GM21576 (cell line): ENCODE results near the gene ANP32E.
"Not testable (repeated sequence)": the region's sequence is repeated elsewhere in the genome, so short reads cannot be mapped to it uniquely, and the experiment has no call there.

Source experiments
- ATAC-seq: cut with Tn5 transposase; IDR thresholded peaks from one replicate; pipeline ENCODE4 v1.9.1; 2021; ENCODE audit warnings: mild to moderate bottlenecking, moderate library complexity; ENCODE audit not compliant: unreplicated experiment

ANP32E gene

DNA sequence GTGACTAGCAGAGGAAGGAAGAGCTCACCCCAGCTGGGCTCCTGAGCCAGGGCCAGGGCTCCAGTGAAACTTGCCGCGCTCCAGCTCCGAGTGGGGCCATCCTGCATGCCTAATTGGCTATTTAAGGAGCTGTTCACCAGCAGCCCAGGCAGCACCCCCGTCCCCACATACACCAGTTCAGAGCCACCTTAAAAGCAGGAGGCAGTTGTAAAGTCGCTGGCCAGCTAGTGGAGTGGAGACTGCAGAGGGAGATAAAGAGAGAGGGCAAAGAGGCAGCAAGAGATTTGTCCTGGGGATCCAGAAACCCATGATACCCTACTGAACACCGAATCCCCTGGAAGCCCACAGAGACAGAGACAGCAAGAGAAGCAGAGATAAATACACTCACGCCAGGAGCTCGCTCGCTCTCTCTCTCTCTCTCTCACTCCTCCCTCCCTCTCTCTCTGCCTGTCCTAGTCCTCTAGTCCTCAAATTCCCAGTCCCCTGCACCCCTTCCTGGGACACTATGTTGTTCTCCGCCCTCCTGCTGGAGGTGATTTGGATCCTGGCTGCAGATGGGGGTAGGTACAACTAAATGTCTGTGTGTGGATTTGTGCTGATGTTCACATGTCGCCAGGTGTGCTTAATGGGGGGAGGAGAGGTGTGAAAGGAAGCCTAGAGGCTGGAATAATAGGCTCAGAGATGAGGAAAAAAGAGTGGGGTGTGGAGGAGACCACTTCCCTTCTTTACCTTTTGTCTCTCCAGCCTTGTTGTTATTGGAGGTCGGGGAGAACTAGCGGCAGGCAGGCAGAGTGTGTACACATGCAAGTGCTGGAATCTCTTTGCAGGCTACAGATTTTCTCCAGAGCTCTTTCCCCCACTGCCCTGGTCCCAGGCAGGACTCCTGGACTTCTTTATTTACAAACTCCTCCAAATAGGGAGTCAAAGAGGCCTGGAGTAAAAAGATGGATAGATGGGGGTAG lies 22.0 kb upstream of the ANP32E start, which contains the start of gene CA14:
Gene CA14, plus strand, starts transcription at position 151 of the 962 bp plus-strand sequence. Its CDS starts 355 bp downstream, at position 506.
- ATAC-seq = no peak

GRCh38 chr1:150256554-150257341 lies 20.8 kb upstream of the ANP32E start:
- no peak for ATAC-seq

- no peak for ATAC-seq
Measured at GRCh38 chr1:150256198-150256553, 20.3 kb upstream of the ANP32E start.

DNA sequence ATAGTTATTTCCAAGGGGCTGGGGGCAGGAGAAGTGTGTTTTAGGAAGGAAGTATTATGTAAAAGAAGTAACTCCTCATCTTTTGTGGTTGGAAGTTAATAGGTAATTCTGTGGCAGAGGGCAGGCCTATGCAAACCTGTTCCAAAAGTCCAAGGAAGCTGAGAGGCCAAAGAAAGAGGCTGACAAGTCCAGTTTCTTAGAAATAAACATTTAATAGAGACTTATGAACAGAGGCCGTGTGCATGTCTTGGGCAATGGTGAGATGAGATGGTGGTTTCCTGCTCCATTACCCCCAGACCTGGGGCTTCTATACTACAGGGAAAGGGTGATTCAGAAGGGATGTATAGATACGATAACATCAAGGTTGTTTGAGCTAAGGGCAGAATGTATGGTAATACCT lies 14.0 kb upstream of the ANP32E start:
- no peak for ATAC-seq

- ATAC-seq = no peak
Measured at GRCh38 chr1:150243003-150243402, 7.1 kb upstream of the ANP32E start.

DNA sequence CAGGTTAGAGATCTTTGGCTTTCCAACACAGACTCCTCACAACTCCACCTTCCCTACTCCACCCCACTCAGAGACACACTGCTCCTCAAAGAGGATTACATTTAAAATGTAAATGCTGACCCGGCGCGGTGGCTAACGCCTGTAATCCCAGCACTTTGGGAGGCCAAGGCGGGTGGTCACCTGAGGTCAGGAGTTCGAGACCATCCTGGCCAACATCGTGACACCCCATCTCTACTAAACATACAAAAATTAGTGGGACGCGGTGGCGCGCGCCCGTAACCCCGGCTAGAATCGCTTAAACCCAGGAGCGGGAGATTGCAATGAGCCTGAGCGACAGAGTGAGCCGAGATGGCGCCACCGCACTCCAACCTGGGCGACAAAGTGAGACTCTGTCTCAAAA lies 1.8 kb upstream of the ANP32E start:
- ATAC-seq = no peak

DNA sequence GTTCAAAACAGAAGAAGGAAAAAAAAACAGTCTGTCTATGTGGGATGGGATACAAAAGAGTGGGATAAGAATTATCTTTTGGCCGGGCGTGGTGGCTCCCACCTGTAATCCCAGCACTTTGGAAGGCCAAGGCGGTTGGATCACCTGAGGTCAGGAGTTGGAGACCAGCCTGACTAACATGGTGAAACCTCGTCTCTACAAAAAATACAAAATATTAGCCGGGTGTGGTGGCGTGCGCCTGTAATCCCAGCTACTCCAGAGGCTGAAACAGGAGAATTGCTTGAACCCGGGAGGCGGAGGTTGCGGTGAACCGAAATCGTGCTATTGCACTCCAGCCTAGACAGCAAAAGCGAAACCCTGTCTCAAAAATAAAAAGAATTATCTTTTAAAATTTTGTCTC lies 1.3 kb upstream of the ANP32E start:
- not testable (repeated sequence) for ATAC-seq

- no peak for ATAC-seq
Measured at GRCh38 chr1:150236614-150237100, 745 bp upstream of the ANP32E start.

GRCh38 chr1:150235294-150235851 lies 539 bp downstream of the ANP32E start:
- no peak for ATAC-seq

- ATAC-seq = peak; percentile 36
Measured at GRCh38 chr1:150234566-150235293, 1.2 kb downstream of the ANP32E start.

- ATAC-seq = no peak
Measured at GRCh38 chr1:150234309-150234565, 1.7 kb downstream of the ANP32E start.

DNA sequence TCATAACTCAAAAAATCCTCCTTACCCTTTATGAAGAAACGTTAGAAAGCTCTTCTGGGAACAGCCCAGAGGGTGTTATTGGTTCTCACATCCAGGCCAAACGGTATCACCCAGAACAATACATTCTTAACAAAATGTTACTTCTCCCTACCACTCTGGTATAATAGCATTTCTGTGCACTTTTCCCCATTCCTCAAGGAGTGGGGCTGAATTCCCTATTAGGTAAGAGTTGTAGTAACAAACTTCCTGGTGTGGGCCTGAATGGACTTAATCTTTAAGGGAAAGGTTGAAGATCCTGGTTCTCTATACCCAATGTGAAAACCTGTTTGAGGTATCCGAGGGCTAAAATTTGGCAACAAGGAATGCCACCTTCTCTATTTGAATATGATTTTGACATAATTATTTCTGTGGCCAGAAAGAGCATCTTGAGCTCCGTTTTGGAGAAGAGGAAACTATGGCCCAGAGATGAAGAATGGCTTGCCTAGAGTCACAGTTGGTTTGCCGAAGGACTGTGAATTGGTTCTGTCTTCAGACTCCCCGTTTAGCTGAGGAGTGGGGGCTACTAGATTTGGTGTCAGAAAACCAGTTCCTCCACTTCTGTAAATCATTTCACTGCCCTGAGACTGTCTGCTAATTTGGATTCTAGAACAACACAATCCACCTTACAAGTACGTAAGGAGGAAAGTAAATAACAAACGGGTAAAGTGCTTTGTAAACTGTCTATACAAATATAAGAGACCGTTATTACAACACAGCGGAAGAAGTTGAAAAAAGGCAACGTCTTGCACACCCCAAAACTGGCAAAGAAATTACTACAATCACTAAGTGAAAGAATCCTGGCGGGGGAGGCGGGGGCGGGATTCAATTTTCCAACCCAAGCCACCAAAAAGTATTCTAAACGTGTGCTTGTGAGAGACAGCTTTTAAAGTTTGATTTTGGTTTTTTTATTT lies 2.3 kb downstream of the ANP32E start:
- ATAC-seq = no peak

GRCh38 chr1:150232921-150233320 lies 3.0 kb downstream of the ANP32E start:
- ATAC-seq = not testable (repeated sequence)

DNA sequence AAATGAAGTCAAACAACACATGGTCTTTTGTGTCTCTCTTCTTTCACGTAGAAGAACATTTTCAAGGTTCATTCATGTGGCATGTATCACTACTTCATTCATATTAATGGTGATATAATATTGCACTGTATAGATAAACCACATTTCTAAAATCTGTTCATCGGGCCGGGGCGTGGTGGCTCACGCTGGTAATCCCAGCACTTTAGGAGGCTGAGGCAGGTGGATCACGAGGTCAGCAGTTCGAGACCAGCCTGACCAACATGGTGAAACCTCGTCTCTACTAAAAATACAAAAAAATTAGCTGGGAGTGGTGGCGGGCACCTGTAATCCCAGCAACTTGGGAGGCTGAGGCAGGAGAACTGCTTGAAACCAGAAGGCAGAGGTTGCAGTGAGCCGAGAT lies 7.7 kb downstream of the ANP32E start:
- not testable (repeated sequence) for ATAC-seq

DNA sequence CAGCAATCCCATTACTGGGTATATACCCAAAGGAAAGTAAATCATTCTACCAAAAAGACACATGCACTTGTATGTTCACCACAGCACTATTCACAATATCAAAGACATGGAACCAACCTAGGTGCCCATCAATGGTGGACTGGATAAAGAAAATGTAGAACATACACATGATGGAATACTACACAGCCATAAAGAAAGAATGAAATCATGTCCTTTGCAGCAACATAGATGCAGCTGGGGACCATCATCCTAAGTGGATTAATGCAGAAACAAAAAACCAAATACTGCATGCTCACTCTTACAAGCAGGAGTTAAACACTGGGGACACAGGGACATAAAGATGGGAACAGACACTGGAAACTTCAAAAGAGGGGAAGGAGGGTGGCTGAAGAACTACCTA lies 8.7 kb downstream of the ANP32E start:
- ATAC-seq = no peak

DNA sequence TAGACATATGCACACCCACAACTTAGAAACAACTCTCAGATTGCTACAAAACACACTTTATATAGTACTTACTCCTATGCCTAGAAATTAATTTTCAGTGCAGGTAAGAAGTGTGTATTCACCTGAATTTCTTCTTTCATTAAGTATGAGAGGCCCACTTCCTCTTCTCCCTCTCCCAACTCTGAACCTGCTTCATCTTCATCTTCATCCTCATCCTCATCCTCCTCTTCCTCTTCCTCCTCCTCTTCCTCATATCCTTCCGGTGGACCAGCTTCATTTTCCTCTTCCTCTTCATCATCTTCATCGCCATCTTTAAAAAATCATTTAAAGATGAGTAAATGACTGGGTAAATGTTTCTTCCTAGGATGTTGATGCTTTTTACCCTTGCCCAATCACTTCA lies 9.4 kb downstream of the ANP32E start:
- ATAC-seq = no peak

DNA sequence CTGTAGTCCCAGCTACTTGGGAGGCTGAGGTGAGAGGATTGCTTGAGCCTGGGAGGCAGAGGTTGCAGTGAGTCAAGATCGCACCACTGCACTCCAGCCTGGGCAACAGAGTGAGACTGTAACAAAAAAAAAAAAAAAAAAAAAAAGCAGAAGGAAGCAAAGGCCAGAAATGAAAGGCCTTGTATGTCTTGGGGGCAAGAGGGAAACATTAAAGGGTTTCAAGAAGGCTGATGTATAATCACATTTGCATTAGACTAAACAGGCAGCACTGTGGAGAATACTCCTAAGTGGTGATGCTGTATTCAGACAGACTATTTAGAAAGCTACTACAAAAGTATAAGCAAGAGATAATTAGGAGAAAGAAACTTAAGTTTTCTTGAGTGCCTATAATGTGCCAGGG lies 10.4 kb downstream of the ANP32E start:
- ATAC-seq = no peak

GRCh38 chr1:150224983-150225382 lies 10.9 kb downstream of the ANP32E start:
- no peak for ATAC-seq

DNA sequence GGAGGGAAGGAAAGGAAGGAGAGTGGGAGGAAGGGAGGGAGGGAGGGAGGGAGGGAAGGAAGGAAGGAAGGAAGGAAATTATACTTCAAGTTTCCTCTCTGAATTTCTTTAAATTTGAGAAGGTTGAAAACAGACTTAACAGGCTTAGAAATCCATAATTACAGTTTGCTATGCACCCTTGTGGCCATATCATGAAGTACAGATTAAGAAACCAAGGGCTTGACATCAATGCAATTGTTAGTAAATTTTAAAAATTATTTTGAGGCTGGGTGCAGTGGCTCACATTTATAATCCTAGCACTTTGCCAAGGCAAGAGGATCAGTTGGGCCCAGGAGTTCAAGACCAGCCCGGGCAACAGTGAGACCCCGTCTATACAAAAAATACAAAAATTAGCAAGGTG lies 14.4 kb downstream of the ANP32E start:
- ATAC-seq = no peak

- not testable (repeated sequence) for ATAC-seq
Measured at GRCh38 chr1:150215855-150216254, 20.1 kb downstream of the ANP32E start.
